ENCODE measurements around the gene PTGIS. TPM values are rescaled to one million over a fixed set of nuclear protein-coding genes. Genes with fewer than 3 reads are reported as not detected.
A peak's percentile ranks its signal among the peaks of the same experiment; 100 is the strongest.

Gene PTGIS
- polyA plus RNA-seq, 3 donors: 27.0 to 31.6 (median 28.0) TPM

DNA sequence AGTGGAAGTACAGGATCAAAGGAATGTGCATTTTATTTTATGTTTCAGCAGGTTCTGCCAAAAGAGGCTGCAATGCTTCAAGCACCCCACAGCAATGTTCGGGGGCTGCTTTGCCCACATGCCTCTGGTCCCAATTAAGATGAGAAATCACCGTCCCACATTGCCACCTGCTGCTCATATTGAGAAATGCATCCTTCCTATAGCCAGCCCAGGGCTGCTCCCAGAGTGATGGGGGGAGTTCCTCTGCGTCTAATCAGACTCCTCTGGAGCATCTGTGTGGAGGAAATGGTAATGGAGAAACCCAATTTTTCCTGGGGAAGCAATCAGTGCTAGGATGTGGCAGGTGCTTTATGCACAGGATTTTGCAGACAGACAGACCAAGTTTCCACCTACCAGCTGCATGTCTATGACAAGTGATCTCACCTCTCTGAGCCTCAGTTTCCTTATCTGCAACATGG is 33.7 kb downstream of the PTGIS start:
- DNase-seq (ENCODE audit: low read depth in 3 of 3, low spot score in 2 of 3): peak in 2 of 3 donors; percentile 41 to 51

DNA sequence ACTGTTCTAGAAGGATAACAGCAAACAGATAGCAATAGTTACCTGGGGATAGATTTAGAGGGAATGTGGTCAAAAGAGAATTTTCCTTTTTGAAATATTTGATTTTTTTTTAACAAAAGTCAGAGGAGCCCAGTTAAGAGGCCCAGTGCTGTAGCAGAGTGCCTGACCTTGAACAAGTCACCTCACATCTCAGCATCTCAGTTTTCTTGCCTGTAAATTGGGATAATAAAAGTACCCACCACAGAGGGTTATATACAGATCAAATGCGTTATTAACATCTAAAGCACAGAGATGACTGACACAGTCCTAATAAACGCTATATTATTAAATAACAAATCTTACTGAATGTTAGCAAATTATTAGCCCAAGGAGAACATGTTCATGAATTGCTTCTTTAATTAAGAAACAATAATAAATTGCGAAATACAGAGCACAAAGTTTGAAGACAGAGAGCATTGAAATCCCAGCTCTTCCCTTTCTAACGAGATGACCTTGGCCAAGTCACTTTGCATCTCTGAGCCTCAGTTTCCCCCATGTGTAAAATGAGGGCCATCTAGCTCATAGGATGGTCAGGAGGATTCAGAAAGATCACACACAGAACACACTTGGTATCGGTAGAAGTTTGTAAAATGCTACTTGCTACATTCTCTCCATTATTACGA is 35.5 kb downstream of the PTGIS start:
- DNase-seq (ENCODE audit: low read depth in 3 of 3, low spot score in 2 of 3): no peak

DNA sequence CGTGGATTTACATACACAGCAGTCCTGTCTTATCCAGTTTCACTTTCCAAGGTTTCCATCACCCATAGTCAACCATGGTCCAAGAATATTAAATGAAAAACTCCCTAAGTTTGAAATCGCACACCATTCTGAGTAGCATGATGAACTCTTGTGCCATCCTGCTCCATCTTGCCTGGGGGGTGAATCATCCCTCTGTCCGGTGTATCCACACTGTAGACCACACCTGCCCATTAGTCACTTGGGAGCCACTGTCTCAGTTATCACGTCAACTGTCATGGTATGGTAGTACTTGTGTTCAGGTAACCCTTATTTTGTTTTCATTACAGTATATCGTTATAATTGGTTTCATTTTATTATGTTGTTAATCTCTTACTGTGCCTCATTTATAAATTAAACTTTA is 38.5 kb downstream of the PTGIS start:
- no peak for DNase-seq (ENCODE audit: low read depth in 3 of 3, low spot score in 2 of 3)

DNA sequence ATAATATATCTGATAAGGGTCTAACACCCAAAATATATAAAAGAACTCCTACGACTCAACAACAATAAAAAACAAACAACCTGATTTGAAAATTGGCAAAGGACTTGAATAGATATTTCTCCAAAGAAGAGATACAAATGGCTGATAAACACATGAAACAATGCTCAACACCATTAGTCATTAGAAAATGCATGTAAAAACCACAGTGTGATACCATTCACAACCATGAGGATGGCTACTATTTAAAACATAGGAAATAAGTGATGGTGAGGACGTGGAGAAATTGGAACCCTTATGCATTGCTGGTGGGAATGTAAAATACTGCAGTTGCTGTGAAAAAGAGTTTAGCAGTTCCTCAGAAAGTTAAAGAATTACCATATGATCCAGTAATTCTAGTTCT is 41.4 kb downstream of the PTGIS start:
- DNase-seq (ENCODE audit: low read depth in 3 of 3, low spot score in 2 of 3): no peak

DNA sequence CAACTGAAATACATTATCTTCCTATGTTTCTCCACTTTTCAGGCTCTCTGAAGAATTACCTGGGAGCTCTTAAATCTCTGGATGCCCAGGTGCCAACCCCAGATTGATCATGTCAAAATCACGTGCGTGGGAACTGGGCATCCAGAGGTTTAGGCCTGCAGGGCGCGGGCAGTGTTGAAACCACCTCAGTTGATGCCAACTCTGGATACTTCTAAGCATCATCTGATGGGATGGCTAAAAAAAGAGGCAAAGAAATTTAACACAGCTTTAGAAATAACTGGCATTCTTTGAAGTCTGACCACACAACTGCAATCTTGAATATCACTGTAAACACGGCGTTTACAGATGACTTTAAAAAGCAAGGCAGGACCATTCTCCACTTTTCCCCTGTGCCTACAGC is 41.9 kb downstream of the PTGIS start:
- no peak for DNase-seq (ENCODE audit: low read depth in 3 of 3, low spot score in 2 of 3)

DNA sequence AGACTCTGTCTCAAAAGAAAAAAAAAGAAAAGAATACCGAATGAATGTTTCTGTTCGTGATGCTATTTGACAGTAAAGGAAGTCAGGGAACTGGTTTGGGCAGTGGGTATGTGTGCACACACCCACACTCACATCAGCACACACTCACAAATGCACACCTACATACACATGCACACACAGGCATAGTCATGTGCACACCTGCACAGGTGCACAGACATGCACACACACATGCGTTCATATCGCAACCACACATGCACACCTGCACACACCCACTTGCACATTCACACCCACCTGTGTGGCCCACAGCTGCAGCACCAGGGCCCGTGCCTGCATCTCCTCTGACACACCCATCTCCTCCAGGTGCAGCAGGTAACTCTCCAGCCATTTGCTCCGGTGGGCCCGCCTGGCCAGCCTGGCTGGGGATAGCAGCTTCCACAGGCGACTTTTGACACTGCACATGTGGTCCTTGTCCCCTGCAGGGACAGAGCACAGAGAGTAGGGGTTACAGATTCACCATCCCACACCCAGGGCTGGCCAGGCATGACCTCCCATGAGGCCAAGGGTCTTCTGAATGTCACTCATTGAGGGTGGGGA is 44.1 kb downstream of the PTGIS start:
- DNase-seq (ENCODE audit: low read depth in 3 of 3, low spot score in 2 of 3): no peak

DNA sequence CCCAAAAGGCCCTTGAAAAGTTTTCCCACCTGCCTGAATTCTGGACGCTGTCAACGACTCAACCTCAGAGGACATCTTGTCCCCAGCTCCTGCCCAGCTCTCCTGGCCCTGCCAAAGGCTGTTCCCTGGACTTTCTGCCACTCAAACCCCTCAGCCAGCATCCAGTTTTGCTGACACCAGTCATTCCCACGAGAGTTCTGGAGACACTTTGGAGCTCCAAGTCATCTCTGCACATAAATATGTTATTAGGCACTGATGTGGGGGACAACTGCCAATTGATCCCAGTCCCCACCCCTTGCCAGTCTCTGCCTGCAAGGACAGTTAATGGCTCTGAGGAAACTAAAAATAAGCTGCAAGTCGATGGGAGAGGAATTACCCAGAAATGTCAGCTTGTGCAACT is 46.6 kb downstream of the PTGIS start:
- DNase-seq (ENCODE audit: low read depth in 3 of 3, low spot score in 2 of 3): no peak

DNA sequence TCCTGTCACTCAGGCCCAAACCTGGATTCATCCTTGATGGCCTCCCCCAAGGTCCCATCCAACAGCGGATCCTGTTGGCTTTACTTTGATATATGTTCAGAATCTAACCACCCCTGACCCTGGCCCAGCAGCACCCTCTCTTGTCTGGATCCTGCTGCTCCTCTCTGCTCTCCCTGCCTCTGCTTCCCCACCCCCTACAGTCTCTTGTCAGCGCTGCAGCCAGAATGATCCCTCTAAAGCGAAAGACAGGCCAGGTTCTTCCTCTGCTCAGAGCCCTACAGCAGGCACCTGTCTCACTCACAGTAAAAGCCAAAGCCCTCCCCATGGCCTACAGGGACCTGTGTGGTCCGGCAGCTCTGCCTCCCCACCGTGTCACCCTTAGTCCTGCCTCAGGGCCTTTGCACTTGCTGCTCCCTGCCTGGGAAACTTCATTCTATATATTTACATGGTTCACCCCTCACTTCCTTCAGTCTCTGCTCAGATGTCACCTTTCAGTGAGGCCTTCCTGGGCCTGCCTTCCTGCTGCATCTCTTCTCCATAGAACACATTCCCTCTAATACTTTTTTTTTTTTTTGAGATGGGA is 48.1 kb downstream of the PTGIS start:
- no peak for DNase-seq (ENCODE audit: low read depth in 3 of 3, low spot score in 2 of 3)

DNA sequence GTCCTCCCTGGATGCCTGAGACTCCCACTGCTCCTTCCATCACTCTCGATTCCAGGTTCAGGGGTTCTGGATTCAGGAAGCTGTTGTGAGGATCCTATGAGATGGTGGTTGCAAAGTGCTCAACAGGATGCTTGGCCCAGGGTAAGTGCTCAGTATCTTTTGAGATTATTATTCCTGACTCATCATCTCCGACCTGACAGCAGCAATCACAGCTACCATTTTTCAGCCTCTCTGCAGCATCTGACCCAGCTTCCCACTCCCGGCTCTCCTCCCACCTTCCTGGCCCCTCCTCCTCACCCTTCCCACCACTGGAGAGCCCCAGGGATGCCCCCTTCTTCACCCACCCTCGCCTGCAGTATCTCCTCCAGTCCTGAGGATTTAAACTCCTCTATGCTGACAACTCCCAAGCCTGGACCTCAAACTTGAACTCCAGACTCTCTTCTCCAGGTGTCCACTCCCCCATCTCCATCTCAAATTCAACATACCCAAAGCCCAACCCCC is 48.7 kb downstream of the PTGIS start:
- no peak for DNase-seq (ENCODE audit: low read depth in 3 of 3, low spot score in 2 of 3)

DNA sequence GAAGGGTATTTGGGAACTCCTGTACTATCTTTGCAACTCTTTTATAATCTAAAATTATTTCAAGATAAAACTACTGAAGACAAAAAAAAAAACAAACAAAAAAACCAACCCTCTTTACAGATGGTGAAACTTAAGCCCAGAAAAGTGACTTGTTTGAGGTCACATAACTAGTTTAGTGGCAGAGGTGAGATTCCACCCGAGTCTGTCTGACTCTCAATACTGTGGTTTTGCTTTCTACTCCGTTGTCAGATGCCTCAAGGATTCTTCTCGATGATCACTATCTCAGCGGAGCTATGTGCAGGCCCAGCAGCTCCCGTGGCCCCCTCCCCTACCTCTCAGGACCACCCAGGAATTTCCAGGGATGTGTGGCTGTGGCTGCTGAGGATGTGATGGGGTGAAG is 49.4 kb downstream of the PTGIS start:
- DNase-seq (ENCODE audit: low read depth in 3 of 3, low spot score in 2 of 3): no peak

DNA sequence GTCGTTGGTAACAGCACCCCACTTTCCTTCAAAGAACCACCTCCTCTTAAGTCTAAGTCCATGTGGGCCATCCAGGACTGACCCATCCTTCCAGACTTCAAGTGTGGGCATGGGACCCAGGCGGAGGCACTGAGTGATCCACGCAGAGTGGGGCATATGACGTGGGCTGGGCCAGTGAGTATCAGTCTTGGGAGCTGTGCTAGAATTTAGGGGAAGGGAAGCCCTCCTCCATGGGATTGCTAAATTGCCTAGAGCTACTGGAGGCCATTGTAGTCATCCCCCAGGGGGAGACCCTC is 50.2 kb downstream of the PTGIS start:
- no peak for DNase-seq (ENCODE audit: low read depth in 3 of 3, low spot score in 2 of 3)

DNA sequence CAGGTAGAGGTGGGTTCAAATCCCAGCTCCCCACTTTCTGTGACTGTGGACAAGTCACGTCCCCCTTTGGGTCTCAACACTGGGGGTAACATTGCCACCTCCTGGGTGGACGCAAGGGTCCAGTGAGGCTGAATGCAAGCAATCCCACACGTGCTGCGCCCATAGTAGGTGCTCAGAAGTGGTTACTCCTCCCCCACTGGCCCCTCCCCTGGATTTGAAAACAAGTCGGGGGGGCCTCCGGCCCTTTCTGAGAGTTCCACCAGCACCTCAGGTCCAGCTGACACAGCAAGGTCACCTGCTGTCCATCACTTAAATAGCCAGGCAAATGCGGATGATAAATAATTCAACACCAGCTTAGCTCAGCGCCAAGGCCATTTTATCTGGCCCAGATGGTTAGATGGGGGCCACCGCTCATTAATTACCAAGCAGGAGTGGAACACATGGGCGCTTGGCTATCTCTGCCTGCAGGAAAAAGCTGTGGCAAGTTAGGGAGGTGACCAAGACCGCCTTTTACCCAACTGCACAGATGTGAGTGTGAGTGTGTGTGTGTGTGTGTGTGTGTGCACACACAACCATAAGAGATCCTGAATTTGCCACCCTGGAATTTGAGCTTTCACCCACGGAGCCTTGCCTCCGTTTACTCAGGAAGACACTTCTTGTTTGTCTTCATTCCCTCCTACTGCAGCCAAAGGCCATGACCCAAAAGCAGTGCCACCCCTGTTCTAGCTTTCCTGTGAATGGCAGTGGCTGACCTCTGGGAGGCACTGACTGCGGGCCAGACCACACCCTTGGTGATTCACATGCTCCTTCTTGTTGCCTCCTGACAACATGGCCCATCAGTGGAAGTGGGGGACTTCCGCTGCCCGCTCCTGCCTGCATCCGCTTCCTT is 50.8 kb downstream of the PTGIS start:
- DNase-seq (ENCODE audit: low read depth in 3 of 3, low spot score in 2 of 3): no peak

DNA sequence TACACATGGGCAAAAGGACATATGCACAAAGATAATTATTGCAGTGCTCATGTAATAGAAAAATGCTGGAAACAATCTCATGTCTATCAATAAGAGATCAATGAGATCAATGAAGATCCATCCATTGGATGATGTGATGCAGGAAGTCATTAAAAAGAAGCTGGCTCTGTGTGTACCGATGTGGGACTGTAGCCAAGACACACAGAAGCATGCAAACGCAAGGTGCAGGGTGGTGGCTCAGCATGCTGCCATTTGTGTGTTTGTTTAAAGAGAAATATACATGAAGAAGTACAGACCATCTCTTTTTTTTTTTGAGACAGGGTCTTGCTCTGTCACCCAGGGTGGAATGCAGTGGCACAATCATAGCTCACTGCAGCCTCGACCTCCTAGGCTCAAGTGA is 52.4 kb downstream of the PTGIS start:
- no peak for DNase-seq (ENCODE audit: low read depth in 3 of 3, low spot score in 2 of 3)

DNA sequence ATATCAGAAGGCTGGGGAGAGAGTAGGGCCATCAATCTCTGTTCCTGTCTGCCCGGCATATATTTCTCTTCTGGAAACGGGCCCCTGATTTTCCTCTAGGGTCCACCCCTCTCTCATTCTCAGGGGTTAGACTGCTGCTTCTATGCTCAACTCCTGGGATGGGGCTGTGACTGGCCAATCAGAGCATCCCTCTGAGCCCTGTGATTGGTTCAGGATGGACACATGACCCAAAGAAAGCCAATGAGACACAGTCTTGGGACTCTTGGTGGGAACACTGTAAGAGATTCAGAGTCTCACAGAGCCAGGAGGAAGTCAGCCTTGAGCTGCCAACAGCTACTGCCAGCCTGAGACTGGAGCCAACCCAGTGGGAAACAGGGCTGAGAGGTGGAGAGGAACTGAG is 54.4 kb downstream of the PTGIS start:
- DNase-seq (ENCODE audit: low read depth in 3 of 3, low spot score in 2 of 3): no peak

DNA sequence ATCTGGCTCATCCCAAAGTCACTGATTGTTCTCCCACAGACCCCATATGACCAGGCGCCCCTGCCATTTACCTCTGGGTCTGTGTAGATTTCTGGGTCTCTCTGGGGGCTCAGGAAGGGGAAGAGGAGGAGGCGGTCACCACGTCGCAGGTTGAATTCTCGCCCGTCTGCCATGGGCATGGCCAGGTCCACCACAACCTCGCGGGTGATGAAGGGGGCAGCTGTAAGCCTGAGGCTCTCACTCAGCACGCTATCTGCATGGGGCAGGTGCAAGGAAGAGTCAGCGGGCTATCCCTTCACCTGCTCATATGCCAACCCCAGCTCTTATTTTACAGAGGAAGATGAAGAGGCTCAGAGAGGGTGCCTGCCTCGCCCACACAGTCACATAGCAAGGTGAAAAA is 54.9 kb downstream of the PTGIS start:
- DNase-seq (ENCODE audit: low read depth in 3 of 3, low spot score in 2 of 3): no peak

DNA sequence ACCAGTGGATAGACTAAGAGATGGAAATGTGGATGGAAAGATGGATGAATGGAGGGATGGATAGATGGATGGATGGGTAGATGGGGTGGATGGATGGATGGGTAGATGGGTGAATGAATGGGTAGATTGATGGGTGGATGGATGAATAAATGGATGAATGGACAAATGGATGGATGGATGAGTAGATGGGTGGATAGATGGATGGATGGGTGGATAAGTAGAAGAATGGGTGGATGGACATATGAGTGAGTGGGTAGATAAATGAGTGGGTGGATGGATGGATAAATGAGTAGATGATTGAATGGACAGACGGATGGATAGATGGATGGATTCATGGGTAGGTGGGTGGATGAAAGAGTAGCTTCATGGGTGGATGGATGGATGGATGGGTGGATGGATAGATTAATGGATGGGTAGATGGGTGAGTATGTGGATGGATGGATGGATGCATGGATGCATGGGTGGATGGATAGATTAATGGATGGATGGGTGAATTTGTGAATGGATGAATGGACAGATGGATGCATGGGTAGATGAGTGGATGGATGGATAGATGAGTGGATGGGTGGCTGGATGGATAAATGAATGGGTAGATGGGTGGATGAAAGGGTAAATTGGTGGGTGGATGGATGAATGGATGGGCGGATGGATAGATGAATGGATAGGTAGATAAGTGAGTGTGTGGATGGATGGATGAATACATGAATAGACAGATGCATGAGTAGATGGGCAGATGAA is 56.0 kb downstream of the PTGIS start:
- DNase-seq (ENCODE audit: low read depth in 3 of 3, low spot score in 2 of 3): no peak

DNA sequence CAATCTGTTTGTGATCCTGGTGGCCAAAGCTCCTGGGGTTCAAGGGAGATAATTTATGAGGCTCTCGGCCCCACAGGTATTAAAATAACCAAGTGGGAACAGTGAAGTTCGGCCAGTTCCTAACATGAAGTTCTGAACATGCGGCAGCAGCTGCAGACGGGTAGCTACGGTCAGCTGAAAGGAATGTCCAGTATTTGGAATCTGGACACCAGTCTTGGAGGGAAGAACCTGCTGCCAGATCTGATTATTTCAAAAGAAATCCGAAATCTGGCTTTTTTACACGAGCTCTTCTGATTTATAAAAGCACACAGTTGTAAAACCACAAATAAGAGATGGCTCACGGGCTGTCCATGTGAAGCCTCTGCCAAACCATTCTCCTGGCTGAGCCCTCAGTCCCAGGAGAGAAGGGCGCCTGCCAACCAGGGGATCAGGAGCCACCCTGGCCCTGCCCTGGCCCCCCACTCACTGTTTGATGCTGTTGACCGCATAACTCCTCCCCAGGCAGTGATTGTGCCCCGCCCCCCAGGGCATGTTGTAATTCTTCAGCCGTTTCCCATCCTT is 57.3 kb downstream of the PTGIS start:
- no peak for DNase-seq (ENCODE audit: low read depth in 3 of 3, low spot score in 2 of 3)

DNA sequence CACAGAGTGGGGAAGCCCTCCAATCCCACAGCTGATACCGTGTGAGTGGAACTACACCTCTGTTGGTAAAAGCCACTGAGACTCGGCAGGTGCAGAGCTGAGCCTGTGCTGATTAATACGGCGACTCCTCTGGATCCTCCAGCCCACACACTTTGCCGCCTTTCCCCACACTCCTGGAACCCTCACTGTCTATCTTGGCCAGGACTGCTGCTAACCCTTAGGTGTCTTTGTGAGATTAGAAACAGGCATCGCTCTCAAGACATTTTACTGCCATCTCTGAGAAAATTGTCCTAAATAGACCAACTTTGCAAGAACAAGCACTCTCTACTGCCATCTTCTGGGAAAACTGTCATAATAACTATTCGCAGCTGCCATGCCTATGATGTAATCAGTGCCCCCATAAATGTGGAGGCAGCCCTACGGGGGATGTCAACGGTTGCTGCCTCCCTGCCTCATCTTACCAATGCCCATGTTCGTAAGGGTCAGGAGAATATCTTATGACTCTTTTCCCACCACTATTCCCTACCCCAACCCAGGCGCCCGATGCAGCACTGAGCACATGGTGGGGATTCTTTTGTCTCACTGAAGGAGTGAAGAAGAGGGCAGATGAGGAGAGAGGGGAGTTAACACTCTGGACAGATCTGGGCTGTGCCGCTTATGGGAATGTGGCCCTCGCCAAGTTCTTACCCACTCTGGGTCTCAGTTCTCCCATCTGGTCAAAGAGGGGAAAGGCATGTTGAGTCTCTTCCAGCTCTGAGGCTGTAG is 59.3 kb downstream of the PTGIS start:
- DNase-seq (ENCODE audit: low read depth in 3 of 3, low spot score in 2 of 3): peak in 2 of 3 donors; percentile 26 to 36

DNA sequence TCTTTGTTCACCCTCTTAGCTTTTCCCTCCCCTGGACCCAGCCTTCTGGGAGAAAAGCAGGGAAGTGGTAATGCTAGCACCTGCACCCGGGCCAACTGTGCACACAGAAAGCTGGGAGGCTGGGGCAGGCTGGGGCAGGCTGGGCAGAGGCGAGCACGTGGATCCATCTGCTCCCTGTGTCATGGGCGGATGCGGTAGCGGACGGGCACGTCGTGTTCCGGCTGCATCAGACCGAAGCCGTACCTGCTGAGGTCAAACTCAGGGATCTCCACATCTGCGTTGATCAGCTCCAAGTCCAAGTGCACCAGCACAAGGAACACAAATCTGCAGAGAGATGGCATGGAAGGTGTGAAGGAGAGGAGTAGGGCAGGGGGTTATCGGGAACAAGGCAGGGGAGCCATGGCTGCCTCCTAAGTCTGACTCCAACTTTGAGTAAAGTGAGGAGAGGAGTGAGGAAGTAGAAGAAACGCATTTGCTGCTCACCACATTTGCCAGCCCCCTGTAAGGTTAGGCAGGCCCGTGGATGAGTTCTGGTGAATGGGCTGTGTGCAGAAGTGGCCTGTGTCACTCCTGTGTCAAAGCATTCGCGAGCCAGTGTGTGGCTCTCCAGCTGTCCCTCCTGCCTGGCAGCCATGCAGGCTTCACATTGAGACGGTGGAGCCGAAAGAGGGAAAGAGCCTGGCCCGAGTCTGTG is 60.0 kb downstream of the PTGIS start:
- DNase-seq (ENCODE audit: low read depth in 3 of 3, low spot score in 2 of 3): no peak
